H1 (cell line): Measurements from ENCODE around the gene SNHG17. TPM values are rescaled to one million over a fixed set of nuclear protein-coding genes. Genes with fewer than 3 reads are reported as not detected.

Experiments
- CTCF ChIA-PET: fragments of 300-600 bp; sonication (Branson Sonifier 250); formaldehyde crosslinking; loops from one replicate; lab custom pipeline; 2021; ENCODE audit not compliant: partially characterized antibody; lab: Charles Lee
- POLR2A ChIA-PET: fragments of 300-600 bp; sonication (Branson Sonifier 250); formaldehyde crosslinking; loops from one replicate; lab custom pipeline; 2021; ENCODE audit warnings: inconsistent platforms; ENCODE audit not compliant: partially characterized antibody; lab: Charles Lee
- DNase-seq, 2 experiments: peaks; one replicate each; pipeline versions ENCODE4 v3.0.0 to v3.0.0-alpha.2; 2010 to 2022; ENCODE audit warnings: low spot score in 2 of 2, low read depth in 1 of 2, mixed read lengths in 1 of 2
- FAIRE-seq: peaks from 2 replicates; lab custom pipeline; 2011; peaks lifted over from hg19 to GRCh38; lab: Jason Lieb, UNC
- H2AFZ ChIP-seq: 2 replicates; pipeline ENCODE4 v1.8.1; 2012; ENCODE audit warnings: low read length, inconsistent platforms
- H2AK5ac ChIP-seq: 2 replicates; pipeline ENCODE4 v1.6.1; 2013; ENCODE audit warnings: low read depth, low read length
- H2BK120ac ChIP-seq: replicated peaks from 2 replicates; pipeline ENCODE3; 2013; ENCODE audit warnings: low read depth, low read length, inconsistent platforms
- H2BK12ac ChIP-seq: 2 replicates; pipeline ENCODE4 v1.6.1; 2013; ENCODE audit warnings: low read depth, low read length
- H2BK15ac ChIP-seq: 2 replicates; pipeline ENCODE4 v1.6.1; 2013; ENCODE audit warnings: low read length
- H2BK20ac ChIP-seq: 2 replicates; pipeline ENCODE4 v1.6.1; 2013; ENCODE audit warnings: low read length
- H2BK5ac ChIP-seq: 2 replicates; pipeline ENCODE4 v1.6.1; 2013; ENCODE audit warnings: low read depth, low read length
- H3K14ac ChIP-seq: 2 replicates; pipeline ENCODE4 v1.6.1; 2013; ENCODE audit warnings: inconsistent platforms; ENCODE audit not compliant: insufficient read length
- H3K18ac ChIP-seq: 2 replicates; pipeline ENCODE4 v1.6.1; 2013; ENCODE audit warnings: low read length; ENCODE audit errors: extremely low read depth
- H3K23ac ChIP-seq: 2 replicates; pipeline ENCODE4 v1.6.1; 2013; ENCODE audit warnings: inconsistent platforms; ENCODE audit not compliant: insufficient read length
- H3K23me2 ChIP-seq: 2 replicates; pipeline ENCODE4 v1.6.1; 2013; ENCODE audit warnings: low read depth, low read length
- H3K27ac ChIP-seq: 2 replicates; pipeline ENCODE4 v1.6.1; 2011; ENCODE audit warnings: low read depth, low read length, inconsistent platforms
- H3K27me3 ChIP-seq, 4 experiments: replicated peaks in 1 of 4; 1 replicate in 1 of 4; 2 replicates in 3 of 4; pipeline versions ENCODE4 v1.6.1 to v1.8.1; 2011 to 2013; ENCODE audit warnings: low read length in 3 of 4, mild to moderate bottlenecking in 3 of 4, inconsistent platforms in 2 of 4, mixed read lengths in 2 of 4, moderate library complexity in 1 of 4; ENCODE audit not compliant: control insufficient read depth in 3 of 4, insufficient read depth in 3 of 4; ENCODE audit errors: extremely low read depth in 1 of 4
- H3K36me3 ChIP-seq, 4 experiments: 2 replicates each; pipeline versions ENCODE4 v1.6.1 to v1.8.1; 2011 to 2013; ENCODE audit warnings: mild to moderate bottlenecking in 4 of 4, low read length in 3 of 4, moderate library complexity in 2 of 4, control low read depth in 1 of 4, inconsistent platforms in 1 of 4; ENCODE audit not compliant: insufficient read depth in 4 of 4, control insufficient read depth in 2 of 4
- H3K4ac ChIP-seq: replicated peaks from 2 replicates; pipeline ENCODE3; 2013; ENCODE audit warnings: low read length, low read depth, mixed read lengths, inconsistent platforms; ENCODE audit not compliant: insufficient read length
- H3K4me1 ChIP-seq, 4 experiments: replicated peaks in 1 of 4; 1 replicate in 1 of 4; 2 replicates in 3 of 4; pipeline versions ENCODE4 v1.6.1 to v1.8.1; 2011 to 2013; ENCODE audit warnings: low read length in 3 of 4, inconsistent platforms in 2 of 4, mixed read lengths in 1 of 4; ENCODE audit not compliant: insufficient read depth in 4 of 4, control insufficient read depth in 3 of 4
- H3K4me2 ChIP-seq, 2 experiments: 2 replicates each; pipeline versions ENCODE4 v1.6.1 to v1.8.1; 2011 to 2013; ENCODE audit warnings: low read depth in 2 of 2, low read length in 2 of 2, control low read depth in 1 of 2, inconsistent platforms in 1 of 2, mild to moderate bottlenecking in 1 of 2; ENCODE audit not compliant: insufficient read depth in 1 of 2
- H3K4me3 ChIP-seq, 4 experiments: fragments of 200-600, 300-600 bp in 1 of 4; sonication (generic), shearing (Covaris generic), sonication (Bioruptor Twin) in 1 of 4; 2 replicates each; pipeline versions ENCODE4 v1.5.1 to v1.8.1; 2011 to 2016; ENCODE audit warnings: low read length in 4 of 4, low read depth in 3 of 4, control low read depth in 2 of 4, inconsistent platforms in 2 of 4, mild to moderate bottlenecking in 2 of 4, mixed read lengths in 1 of 4, moderate library complexity in 1 of 4; ENCODE audit not compliant: insufficient read depth in 2 of 4; ENCODE audit errors: extremely low read depth in 1 of 4
- H3K56ac ChIP-seq: replicated peaks from 2 replicates; pipeline ENCODE3; 2013; ENCODE audit warnings: low read depth, mild to moderate bottlenecking, mixed read lengths, low read length, inconsistent platforms; ENCODE audit not compliant: insufficient read length
- H3K79me1 ChIP-seq: 2 replicates; pipeline ENCODE4 v1.6.1; 2013; ENCODE audit warnings: low read depth, low read length, control low read depth
- H3K79me2 ChIP-seq, 2 experiments: 2 replicates each; pipeline versions ENCODE4 v1.6.1 to v1.8.1; 2012 to 2013; ENCODE audit warnings: low read length in 2 of 2, mild to moderate bottlenecking in 2 of 2, inconsistent platforms in 1 of 2; ENCODE audit not compliant: insufficient read depth in 2 of 2, control insufficient read depth in 1 of 2
- H3K9ac ChIP-seq, 4 experiments: replicated peaks in 1 of 4; 1 replicate in 1 of 4; 2 replicates in 3 of 4; pipeline versions ENCODE4 v1.6.1 to v1.8.1; 2011 to 2013; ENCODE audit warnings: low read depth in 3 of 4, low read length in 3 of 4, control low read depth in 2 of 4, mild to moderate bottlenecking in 2 of 4, moderate library complexity in 2 of 4, inconsistent platforms in 1 of 4; ENCODE audit errors: extremely low read depth in 1 of 4
- H3K9me3 ChIP-seq, 2 experiments: 2 replicates each; pipeline versions ENCODE4 v1.6.1 to v1.8.1; 2012 to 2013; ENCODE audit warnings: mild to moderate bottlenecking in 2 of 2, moderate library complexity in 2 of 2, control low read depth in 1 of 2, inconsistent platforms in 1 of 2, low read depth in 1 of 2, low read length in 1 of 2, mixed read lengths in 1 of 2; ENCODE audit not compliant: insufficient read depth in 2 of 2
- H4K20me1 ChIP-seq, 2 experiments: replicated peaks in 1 of 2; 2 replicates each; pipeline versions ENCODE3 to v1.8.1; 2011 to 2013; ENCODE audit warnings: inconsistent platforms in 2 of 2, low read length in 2 of 2, mild to moderate bottlenecking in 1 of 2; ENCODE audit not compliant: insufficient read depth in 2 of 2, control insufficient read depth in 1 of 2
- H4K5ac ChIP-seq: 2 replicates; pipeline ENCODE4 v1.6.1; 2013; ENCODE audit warnings: low read length, low read depth, mixed read lengths, inconsistent platforms; ENCODE audit not compliant: insufficient read length
- H4K8ac ChIP-seq: 2 replicates; pipeline ENCODE4 v1.8.0; 2013; ENCODE audit warnings: mild to moderate bottlenecking, moderate library complexity, low read length, inconsistent platforms; ENCODE audit not compliant: insufficient read depth; ENCODE audit errors: extremely low read depth
- H4K91ac ChIP-seq: replicated peaks from 2 replicates; pipeline ENCODE3; 2013; ENCODE audit warnings: low read length, mixed read lengths, inconsistent platforms; ENCODE audit not compliant: insufficient read length
- SP4 ChIP-seq: IDR thresholded peaks from 2 replicates; pipeline ENCODE4 v1.6.1; 2012; ENCODE audit warnings: low read length, inconsistent platforms
- TAF1 ChIP-seq: IDR thresholded peaks from 2 replicates; pipeline ENCODE4 v1.6.1; 2011; ENCODE audit warnings: mild to moderate bottlenecking, low read depth, low read length
- WGBS, 2 experiments: shearing (Covaris generic) in 1 of 2; methylation state at CpG; one replicate each; pipeline versions ENCODE4 v1.1.6 to v1.1.7; 2013 to 2015; ENCODE audit warnings: low lambda C conversion rate in 2 of 2, mixed read lengths in 2 of 2, inconsistent platforms in 1 of 2, low coverage in 1 of 2, missing lambda C conversion rate in 1 of 2; ENCODE audit not compliant: insufficient replicate concordance in 2 of 2, insufficient coverage in 1 of 2, insufficient read length in 1 of 2; ENCODE audit errors: extremely low coverage in 1 of 2, missing lambda C conversion rate in 1 of 2; 5-methylcytosine and 5-hydroxymethylcytosine counted together
- polyA plus RNA-seq, 7 experiments: library from polyadenylated mRNA; depleted of rRNA in 3 of 7; stranded (reverse) in 5 of 7; unstranded in 2 of 7; fragments of >200 nt in 5 of 7; fragments of 200-250 nt in 2 of 7; gene quantifications; 1 replicate in 5 of 7; 2 replicates in 1 of 7; 4 replicates in 1 of 7; pipeline versions ENCODE4 v1.2.1 to v1.2.3, GENCODE V29; 2011 to 2013; ENCODE audit warnings: missing spikeins in 2 of 7, mixed read lengths in 2 of 7
- total RNA-seq: library from RNA; stranded (reverse); fragmentation: NEBNext Ultra II Directional; extraction: Animal tissue kit (Norgen Biotek cat#: 25700); gene quantifications from 2 replicates; pipeline ENCODE4 v1.2.1, GENCODE V29; 2021

Gene SNHG17
- total and polyA plus RNA-seq, 2 of the 8 experiments (the other 6 are each of a cell fraction or from before 2014, with no cell fraction given), result 59.4 to 59.8 TPM

DNA sequence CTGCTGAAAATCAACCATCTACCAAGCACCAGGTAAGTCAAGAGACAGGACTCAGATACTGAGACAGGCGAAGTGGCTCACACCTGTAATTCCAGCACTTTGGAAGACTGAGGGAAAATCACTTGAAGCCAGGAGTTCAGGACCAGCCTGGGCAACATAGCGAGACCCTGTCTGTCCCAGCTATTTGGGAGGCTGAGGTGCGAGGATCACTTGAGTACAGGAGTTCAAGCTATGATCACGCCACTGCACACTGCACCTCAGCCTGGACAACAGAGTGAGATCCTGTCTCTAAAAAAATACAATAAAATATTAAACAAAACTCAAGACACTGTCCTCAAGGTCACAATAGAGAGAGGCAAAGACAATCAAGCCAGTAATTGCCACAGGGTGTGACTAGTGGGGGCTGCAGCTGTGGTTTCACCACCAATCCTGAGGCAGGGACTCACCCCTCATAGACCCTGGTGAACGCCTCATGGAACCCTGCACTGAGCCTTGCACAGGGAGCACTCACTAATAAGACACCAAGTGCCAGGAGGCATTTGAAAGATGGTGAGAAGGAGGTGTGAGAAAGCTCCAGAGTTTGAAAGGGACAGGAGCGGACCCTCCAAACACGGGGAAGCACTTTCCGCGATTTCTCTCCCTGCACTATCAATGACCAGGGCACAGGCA, 1.7 kb downstream of the SNHG17 start:
- H2BK5ac ChIP-seq, result peak overlapping the region; percentile 50; the same call in 1 of the 2 replicates
- H3K14ac ChIP-seq, result no peak overlapping the region
- H4K91ac ChIP-seq, result no peak overlapping the region
- H3K36me3 ChIP-seq, result peaks cover 37 to 61% (median 51%) of the 10 kb centered on the region in 4 experiments
- peak overlapping the region in 3 of 4 experiments; percentile 87 to 94 (median 93); a peak in 6 of 7 replicates for H3K9ac ChIP-seq
- H3K4me3 ChIP-seq, result peak overlapping the region; percentile 75 to 97 (median 94)
- H2BK20ac ChIP-seq, result no peak overlapping the region
- no peak overlapping the region for H3K56ac ChIP-seq
- H3K23me2 ChIP-seq, result peaks cover 10% of the 10 kb centered on the region
- ChIA-PET CTCF (interaction anchor here (0.9 to 7.4 kb wide), 8 partner anchors 8 to 57 kb away, joined by 3 to 85 read pairs (median 10); partner anchors contain the start of gene RALGAPB), POLR2A (interaction anchor here (1.0 to 13.7 kb wide), 10 partner anchors 15 to 95 kb away, joined by 3 to 420 read pairs (median 12); partner anchors contain the start of gene RALGAPB)
- H3K4me1 ChIP-seq, result peaks cover 0 to 17% (median 7%) of the 10 kb centered on the region in 4 experiments; a peak in 6 of 7 replicates
- no peak overlapping the region; the same call in 1 of the 2 replicates for H4K8ac ChIP-seq
- H3K79me1 ChIP-seq, result peaks cover 31% of the 10 kb centered on the region
- H2BK15ac ChIP-seq, result no peak overlapping the region
- no peak overlapping the region for H4K5ac ChIP-seq
- no peak overlapping the region for H3K27ac ChIP-seq
- peak overlapping the region; percentile 75 for H3K4ac ChIP-seq
- TF ChIP-seq SP4 (no peak), TAF1 (0 out of 2 replicates have a peak, but pooled peaks have one; percentile 7)
- peak overlapping the region; percentile 97 to 99 for H3K4me2 ChIP-seq
- H2BK12ac ChIP-seq, result no peak overlapping the region
- H3K9me3 ChIP-seq, result no peaks in the 10 kb centered on the region
- no peak overlapping the region for H2AK5ac ChIP-seq
- H3K27me3 ChIP-seq, result no peaks in the 10 kb centered on the region
- H3K23ac ChIP-seq, result no peak overlapping the region
- H4K20me1 ChIP-seq, result peaks cover 35 to 40% of the 10 kb centered on the region in 2 experiments
- H3K79me2 ChIP-seq, result peaks cover 41 to 61% of the 10 kb centered on the region in 2 experiments
- no peak overlapping the region for H3K18ac ChIP-seq
- FAIRE-seq, result no peak
- no peak overlapping the region for H2BK120ac ChIP-seq
- H2AFZ ChIP-seq, result no peak overlapping the region
- no peak for DNase-seq
- WGBS, 2 experiments, result 81% methylated on average over 9 of the region's 9 CpGs; no CpG with 5 or more reads in 1 of the 2 experiments
